A549 (cell line): ENCODE data around the gene RBKS. TPM values are rescaled to one million over a fixed set of nuclear protein-coding genes. Genes with fewer than 3 reads are reported as not detected.
A peak's percentile ranks its signal among the peaks of the same experiment; 100 is the strongest.

Source experiments
- ATAC-seq, 2 experiments: fragments of 200-7000 bp in 1 of 2; fragments of >200 bp in 1 of 2; cut with Nextera tagmentation in 1 of 2; cut with Tn5 transposase in 1 of 2; 3 replicates each; pipeline versions ENCODE4 v1.8.0 to v1.9.1; 2018 to 2020; ENCODE audit warnings: mild to moderate bottlenecking in 1 of 2, moderate library complexity in 1 of 2
- CTCF ChIA-PET: fragments of 300-600 bp; sonication (Branson Sonifier 250); formaldehyde crosslinking; extraction: SDS; loops from one replicate; lab custom pipeline; 2021; ENCODE audit warnings: antibody characterized with exemption, inconsistent platforms; lab: Yijun Ruan, JAX
- POLR2A ChIA-PET: fragments of 350-600 bp; formaldehyde crosslinking; extraction: SDS; loops from one replicate; lab custom pipeline; 2021; ENCODE audit warnings: antibody characterized with exemption, inconsistent platforms; lab: Yijun Ruan, JAX
- DNase-seq, 2 experiments: peaks; one replicate each; pipeline versions ENCODE4 v3.0.0 to v3.0.0-alpha.2; 2011 to 2016; ENCODE audit warnings: low read depth in 1 of 2, low spot score in 1 of 2
- FAIRE-seq: peaks from 2 replicates; lab custom pipeline; 2011; peaks lifted over from hg19 to GRCh38; lab: Jason Lieb, UNC
- H3K27ac ChIP-seq, 2 experiments: fragments of >200 bp; sonication (Bioruptor Twin); formaldehyde crosslinking; 3 replicates each; pipeline ENCODE4 v1.5.1; 2016 to 2017
- H3K4me1 ChIP-seq: fragments of >200 bp; sonication (Bioruptor Twin); formaldehyde crosslinking; 3 replicates; pipeline ENCODE4 v1.6.1; 2016
- H3K4me2 ChIP-seq: fragments of >200 bp; sonication (Bioruptor Twin); formaldehyde crosslinking; 3 replicates; pipeline ENCODE4 v1.6.1; 2016
- H3K4me3 ChIP-seq: fragments of >200 bp; sonication (Bioruptor Twin); formaldehyde crosslinking; 3 replicates; pipeline ENCODE4 v1.5.1; 2016
- H3K9me3 ChIP-seq: fragments of >200 bp; sonication (Bioruptor Twin); formaldehyde crosslinking; 3 replicates; pipeline ENCODE4 v1.6.1; 2016
- BHLHE40 ChIP-seq: IDR thresholded peaks from 2 replicates; pipeline ENCODE4 v1.6.1; 2012; ENCODE audit warnings: low read depth, low read length, inconsistent platforms
- CBX8 ChIP-seq: fragments of 200-600 bp; sonication (generic); IDR thresholded peaks from 2 replicates; pipeline ENCODE4 v1.6.1; 2016
- CEBPB ChIP-seq, 2 experiments: fragments of >200 bp in 1 of 2; sonication (Bioruptor Twin) in 1 of 2; formaldehyde crosslinking in 1 of 2; IDR thresholded peaks; 2 replicates each; pipeline ENCODE4 v1.6.1; 2012 to 2016
- CHD2 ChIP-seq: fragments of 150-350 bp; IDR thresholded peaks from 2 replicates; pipeline ENCODE4 v1.6.1; 2014; ENCODE audit warnings: low read length; ENCODE audit not compliant: partially characterized antibody
- EHF ChIP-seq: fragments of 250-450 bp; sonication (Bioruptor Pico); IDR thresholded peaks from 2 replicates; pipeline ENCODE4 v1.5.0; 2020; ENCODE audit warnings: mild to moderate bottlenecking
- ESRRA ChIP-seq: fragments of 150-350 bp; IDR thresholded peaks from 2 replicates; pipeline ENCODE4 v1.6.1; 2014; ENCODE audit warnings: mild to moderate bottlenecking, low read length, borderline replicate concordance
- FOXS1 ChIP-seq: fragments of 250-450 bp; sonication (Bioruptor Pico); IDR thresholded peaks from 2 replicates; pipeline ENCODE4 v1.5.0; 2020; ENCODE audit warnings: mild to moderate bottlenecking, moderate library complexity
- GATA3 ChIP-seq: IDR thresholded peaks from 2 replicates; pipeline ENCODE4 v1.6.1; 2012; ENCODE audit warnings: borderline replicate concordance
- HEYL ChIP-seq: fragments of 250-450 bp; sonication (Bioruptor Pico); IDR thresholded peaks from 2 replicates; pipeline ENCODE4 v1.8.0; 2021; ENCODE audit warnings: mild to moderate bottlenecking, moderate library complexity
- HOXA7 ChIP-seq: fragments of 250-450 bp; sonication (Bioruptor Pico); IDR thresholded peaks from 2 replicates; pipeline ENCODE4 v1.5.0; 2020; ENCODE audit warnings: mild to moderate bottlenecking, moderate library complexity
- HOXB13 ChIP-seq: fragments of 250-450 bp; sonication (Bioruptor Pico); IDR thresholded peaks from 2 replicates; pipeline ENCODE4 v1.5.0; 2020; ENCODE audit warnings: low read depth, mild to moderate bottlenecking, moderate library complexity
- HOXB5 ChIP-seq: fragments of 250-450 bp; sonication (Bioruptor Pico); IDR thresholded peaks from 2 replicates; pipeline ENCODE4 v1.5.0; 2020; ENCODE audit warnings: mild to moderate bottlenecking, moderate library complexity
- JUNB ChIP-seq: fragments of >200 bp; sonication (Bioruptor Twin); formaldehyde crosslinking; IDR thresholded peaks from 2 replicates; pipeline ENCODE4 v1.6.1; 2016
- KDM1A ChIP-seq: fragments of 200-600 bp; sonication (generic); IDR thresholded peaks from 2 replicates; pipeline ENCODE4 v1.6.1; 2016; ENCODE audit warnings: low read depth, mild to moderate bottlenecking
- KDM5A ChIP-seq: fragments of 200-600 bp; sonication (generic); IDR thresholded peaks from 2 replicates; pipeline ENCODE4 v1.6.1; 2016; ENCODE audit warnings: antibody characterized with exemption, mild to moderate bottlenecking
- MYC ChIP-seq: IDR thresholded peaks from 2 replicates; pipeline ENCODE4 v1.6.1; 2012; ENCODE audit warnings: mild to moderate bottlenecking, inconsistent platforms, low read length, improper control_type of control experiment, borderline replicate concordance
- NFE2L2 ChIP-seq: fragments of 150-350 bp; conservative IDR thresholded peaks from 2 replicates; pipeline ENCODE4 v1.6.1; 2014; ENCODE audit warnings: low read length
- POLR2AphosphoS2 ChIP-seq: conservative IDR thresholded peaks from 2 replicates; pipeline ENCODE4 v1.6.1; 2012; ENCODE audit warnings: low read length, improper control_type of control experiment, inconsistent platforms
- RAD21 ChIP-seq, 2 experiments: fragments of >200 bp in 1 of 2; sonication (Bioruptor Twin) in 1 of 2; formaldehyde crosslinking in 1 of 2; IDR thresholded peaks in 1 of 2; conservative IDR thresholded peaks in 1 of 2; 2 replicates in 1 of 2; 3 replicates in 1 of 2; pipeline ENCODE4 v1.6.1; 2012 to 2018; ENCODE audit warnings: inconsistent platforms in 1 of 2
- RCOR1 ChIP-seq: fragments of 150-350 bp; IDR thresholded peaks from 2 replicates; pipeline ENCODE4 v1.6.1; 2014; ENCODE audit warnings: antibody characterized with exemption, low read length, low read depth
- RFX5 ChIP-seq: fragments of 450-650 bp; IDR thresholded peaks from 2 replicates; pipeline ENCODE4 v1.7.1; 2014; ENCODE audit warnings: antibody characterized with exemption, mild to moderate bottlenecking, moderate library complexity
- RNF2 ChIP-seq: fragments of 200-600 bp; sonication (generic); IDR thresholded peaks from 2 replicates; pipeline ENCODE4 v1.6.1; 2016; ENCODE audit warnings: low read depth, mild to moderate bottlenecking, antibody characterized with exemption, moderate library complexity, borderline replicate concordance
- SMC3 ChIP-seq: fragments of >200 bp; sonication (Bioruptor Twin); formaldehyde crosslinking; IDR thresholded peaks from 3 replicates; pipeline ENCODE4 v1.6.1; 2018; ENCODE audit warnings: inconsistent platforms
- SREBF2 ChIP-seq: fragments of 450-650 bp; IDR thresholded peaks from 2 replicates; pipeline ENCODE4 v1.6.1; 2014; ENCODE audit warnings: mild to moderate bottlenecking, moderate library complexity
- TFCP2L1 ChIP-seq: fragments of 250-450 bp; sonication (Bioruptor Pico); IDR thresholded peaks from 2 replicates; pipeline ENCODE4 v1.5.0; 2021; ENCODE audit warnings: mild to moderate bottlenecking
- TP53 ChIP-seq: fragments of 250-450 bp; sonication (Bioruptor Pico); IDR thresholded peaks from 2 replicates; pipeline ENCODE4 v1.5.0; 2021; ENCODE audit warnings: mild to moderate bottlenecking, moderate library complexity
- ZFP36 ChIP-seq: fragments of 450-650 bp; IDR thresholded peaks from 2 replicates; pipeline ENCODE4 v1.6.1; 2014; ENCODE audit warnings: borderline replicate concordance; ENCODE audit not compliant: partially characterized antibody
- ZNF302 ChIP-seq: fragments of 250-450 bp; sonication (Bioruptor Pico); IDR thresholded peaks from 2 replicates; pipeline ENCODE4 v1.9.0; 2021; ENCODE audit warnings: inconsistent platforms, mild to moderate bottlenecking, moderate library complexity
- ZSCAN20 ChIP-seq: fragments of 250-450 bp; sonication (Bioruptor Pico); IDR thresholded peaks from 2 replicates; pipeline ENCODE4 v1.8.0; 2022; ENCODE audit warnings: mild to moderate bottlenecking, moderate library complexity
- WGBS: methylation state at CpG from one replicate; pipeline ENCODE4 v1.1.6; 2017; ENCODE audit errors: missing lambda C conversion rate; 5-methylcytosine and 5-hydroxymethylcytosine counted together
- polyA minus RNA-seq: library from RNA; depleted of rRNA, polyadenylated mRNA; stranded (reverse); fragments of >200 nt; gene quantifications from 2 replicates; pipeline ENCODE4 v1.2.3, GENCODE V29; 2011; rRNA and poly(A)+ RNA removed
- polyA plus RNA-seq, 4 experiments: library from polyadenylated mRNA; depleted of rRNA in 3 of 4; stranded (reverse); fragments of >200 nt; fragmentation: RNase III in 1 of 4; extraction: RNeasy Plus Mini Kit Qiagen cat#74134 plus additional on column Dnase treatment in 1 of 4; gene quantifications; 2 replicates in 3 of 4; 3 replicates in 1 of 4; pipeline ENCODE4 v1.2.3, GENCODE V29; 2011 to 2017
- TF ChIP-seq, protein P1 (sequence below): IDR thresholded peaks from 2 replicates; pipeline ENCODE4 v1.6.1; 2012
- TF ChIP-seq, protein P2 (sequence below): IDR thresholded peaks from 2 replicates; pipeline ENCODE4 v1.6.1; 2012
- TF ChIP-seq, protein P3 (sequence below): fragments of >200 bp; sonication (Bioruptor Twin); formaldehyde crosslinking; IDR thresholded peaks from 2 replicates; pipeline ENCODE4 v1.6.1; 2016
- TF ChIP-seq, protein P4 (sequence below): IDR thresholded peaks from 2 replicates; pipeline ENCODE4 v1.6.1; 2012; ENCODE audit warnings: low read depth, borderline replicate concordance
- TF ChIP-seq, protein P5 (sequence below): fragments of 150-350 bp; IDR thresholded peaks from 2 replicates; pipeline ENCODE4 v1.6.1; 2014; ENCODE audit warnings: low read depth, mild to moderate bottlenecking, low read length
- TF ChIP-seq, protein P6 (sequence below): fragments of >200 bp; sonication (Bioruptor Twin); formaldehyde crosslinking; IDR thresholded peaks from 3 replicates; pipeline ENCODE4 v1.5.1; 2016

Gene RBKS
- polyA plus RNA-seq (2011; rRNA removed) (7.4 and 8.5 TPM in 2 replicates), polyA plus RNA-seq (2017; fragmentation: RNase III; extraction: RNeasy Plus Mini Kit Qiagen cat#74134 plus additional on column Dnase treatment) (7.6 to 9.5 TPM (median 8.5 TPM) in 3 replicates), polyA minus RNA-seq (5.5 and 5.9 TPM in 2 replicates)
- 5.5 and 6.7 TPM in 2 replicates for polyA plus RNA-seq (2012; cell fraction: cytosol; rRNA removed)
- 3.3 and 4.3 TPM in 2 replicates for polyA plus RNA-seq (2012; cell fraction: nucleus; rRNA removed)

DNA sequence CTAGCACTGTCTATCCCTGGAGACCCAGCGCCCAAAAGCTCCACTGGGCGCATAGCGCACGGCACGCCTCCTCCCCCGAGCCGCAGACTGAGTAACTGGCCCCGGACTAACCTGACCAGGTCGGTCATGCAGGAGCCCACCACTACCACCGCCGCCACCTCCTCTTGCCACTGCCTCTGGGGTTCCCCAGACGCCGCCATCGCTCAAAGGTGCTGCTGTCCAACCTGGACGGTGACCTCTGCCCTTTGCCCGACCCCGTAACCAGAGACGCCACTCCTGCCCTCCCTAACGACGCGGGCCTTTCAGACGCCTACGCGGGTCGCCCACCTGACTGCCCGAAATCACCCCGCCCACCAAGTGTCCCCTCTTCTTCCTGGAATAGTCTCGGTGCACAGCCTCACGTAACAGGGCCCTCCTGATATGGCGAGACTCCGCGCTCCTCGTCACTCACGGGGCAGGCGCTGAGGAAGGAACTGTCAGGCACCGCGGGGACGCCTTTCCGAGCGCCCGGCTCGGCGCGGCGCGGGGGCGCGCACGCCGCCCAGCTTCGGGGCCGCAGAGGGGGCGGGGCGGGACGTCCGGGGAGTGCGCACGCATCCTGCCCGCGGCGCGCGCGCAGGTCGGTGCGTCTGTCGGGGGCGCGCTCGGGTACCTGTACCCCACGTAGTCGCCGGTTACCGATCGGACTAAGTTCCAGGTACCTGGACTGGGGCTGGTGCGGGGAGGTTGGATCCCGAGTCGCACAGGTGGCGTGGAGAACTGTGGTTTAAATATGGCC lies at the start of gene RBKS, which contains the start of gene BABAM2:
TSS of gene RBKS (minus strand) at position 242 of the 778 bp plus-strand sequence. CDS start at position 200, 42 bp downstream.
TSS of gene BABAM2 (plus strand) at position 584 of the 778 bp plus-strand sequence. CDS start 3,828 bp downstream, outside the sequence.
- Histone ChIP-seq H3K4me1 (peaks cover 60% of the 10 kb centered on the region), H3K9me3 (no peaks in the 10 kb centered on the region), H3K4me3 (peak within 1 kb of the TSS; percentile 85), H3K4me2 (peak within 1 kb of the TSS; percentile 82), H3K27ac (peak within 1 kb of the TSS; percentile 94 to 97)
- no peak for FAIRE-seq
- 2% methylated on average over 35 of the region's 79 CpGs for WGBS
- ChIA-PET POLR2A (interaction anchor here (0.6 to 2.2 kb wide), 15 partner anchors 19 to 507 kb away, joined by 3 to 15 read pairs (median 4); partner anchors contain the start of genes FOSL2 and MRPL33), CTCF (interaction anchor here (0.6 to 1.7 kb wide), 7 partner anchors 9 to 554 kb away, joined by 3 to 7 read pairs (median 3); no protein-coding TSS in a partner anchor)
- peak; percentile 88 to 91 for DNase-seq
- peak; percentile 92 to 93 for ATAC-seq
- no peak for TF ChIP-seq ZNF302
- TF ChIP-seq GATA3 = peak; percentile 30; the same call in 1 of the 2 replicates
- no peak for TF ChIP-seq KDM1A
- TF ChIP-seq ZFP36 = no peak
- TF ChIP-seq HOXB13 (CRISPR knock-in tag) = 0 out of 2 replicates have a peak, but pooled peaks have one; percentile 55
- TF ChIP-seq, protein P1, sequence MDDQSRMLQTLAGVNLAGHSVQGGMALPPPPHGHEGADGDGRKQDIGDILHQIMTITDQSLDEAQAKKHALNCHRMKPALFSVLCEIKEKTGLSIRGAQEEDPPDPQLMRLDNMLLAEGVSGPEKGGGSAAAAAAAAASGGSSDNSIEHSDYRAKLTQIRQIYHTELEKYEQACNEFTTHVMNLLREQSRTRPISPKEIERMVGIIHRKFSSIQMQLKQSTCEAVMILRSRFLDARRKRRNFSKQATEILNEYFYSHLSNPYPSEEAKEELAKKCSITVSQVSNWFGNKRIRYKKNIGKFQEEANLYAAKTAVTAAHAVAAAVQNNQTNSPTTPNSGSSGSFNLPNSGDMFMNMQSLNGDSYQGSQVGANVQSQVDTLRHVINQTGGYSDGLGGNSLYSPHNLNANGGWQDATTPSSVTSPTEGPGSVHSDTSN = no peak
- TF ChIP-seq TP53 (CRISPR knock-in tag) = no peak
- TF ChIP-seq HOXB5 (CRISPR knock-in tag) = peak; percentile 46; the same call in 1 of the 2 replicates
- TF ChIP-seq, protein P2, sequence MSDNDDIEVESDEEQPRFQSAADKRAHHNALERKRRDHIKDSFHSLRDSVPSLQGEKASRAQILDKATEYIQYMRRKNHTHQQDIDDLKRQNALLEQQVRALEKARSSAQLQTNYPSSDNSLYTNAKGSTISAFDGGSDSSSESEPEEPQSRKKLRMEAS = peak; percentile 78
- TF ChIP-seq, protein P3, sequence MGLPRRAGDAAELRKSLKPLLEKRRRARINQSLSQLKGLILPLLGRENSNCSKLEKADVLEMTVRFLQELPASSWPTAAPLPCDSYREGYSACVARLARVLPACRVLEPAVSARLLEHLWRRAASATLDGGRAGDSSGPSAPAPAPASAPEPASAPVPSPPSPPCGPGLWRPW = no peak
- no peak for TF ChIP-seq EHF
- no peak for TF ChIP-seq RCOR1
- TF ChIP-seq FOXS1 (CRISPR knock-in tag) = 0 out of 2 replicates have a peak, but pooled peaks have one; percentile 10
- no peak for TF ChIP-seq BHLHE40
- TF ChIP-seq KDM5A = no peak
- no peak for TF ChIP-seq CEBPB (IDR thresholded peaks at IDR 0.05)
- peak; percentile 50 for TF ChIP-seq SMC3
- TF ChIP-seq, protein P4, sequence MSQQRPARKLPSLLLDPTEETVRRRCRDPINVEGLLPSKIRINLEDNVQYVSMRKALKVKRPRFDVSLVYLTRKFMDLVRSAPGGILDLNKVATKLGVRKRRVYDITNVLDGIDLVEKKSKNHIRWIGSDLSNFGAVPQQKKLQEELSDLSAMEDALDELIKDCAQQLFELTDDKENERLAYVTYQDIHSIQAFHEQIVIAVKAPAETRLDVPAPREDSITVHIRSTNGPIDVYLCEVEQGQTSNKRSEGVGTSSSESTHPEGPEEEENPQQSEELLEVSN = no peak
- TF ChIP-seq ZSCAN20 (CRISPR knock-in tag) = no peak
- no peak for TF ChIP-seq CBX8
- no peak for TF ChIP-seq SREBF2
- TF ChIP-seq CHD2 = peak; percentile 30
- TF ChIP-seq RAD21 (conservative IDR thresholded peaks at IDR 0.05 in 1 of 2, IDR thresholded peaks at IDR 0.05 in 1 of 2) = peak in 1 of 2 experiments; percentile 31; a peak in 2 of 5 replicates
- no peak for TF ChIP-seq ESRRA
- TF ChIP-seq, protein P5, sequence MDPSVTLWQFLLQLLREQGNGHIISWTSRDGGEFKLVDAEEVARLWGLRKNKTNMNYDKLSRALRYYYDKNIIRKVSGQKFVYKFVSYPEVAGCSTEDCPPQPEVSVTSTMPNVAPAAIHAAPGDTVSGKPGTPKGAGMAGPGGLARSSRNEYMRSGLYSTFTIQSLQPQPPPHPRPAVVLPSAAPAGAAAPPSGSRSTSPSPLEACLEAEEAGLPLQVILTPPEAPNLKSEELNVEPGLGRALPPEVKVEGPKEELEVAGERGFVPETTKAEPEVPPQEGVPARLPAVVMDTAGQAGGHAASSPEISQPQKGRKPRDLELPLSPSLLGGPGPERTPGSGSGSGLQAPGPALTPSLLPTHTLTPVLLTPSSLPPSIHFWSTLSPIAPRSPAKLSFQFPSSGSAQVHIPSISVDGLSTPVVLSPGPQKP = no peak
- TF ChIP-seq HEYL (CRISPR knock-in tag) = no peak
- no peak for TF ChIP-seq RNF2
- peak; percentile 38 for TF ChIP-seq RFX5
- no peak for TF ChIP-seq JUNB
- TF ChIP-seq POLR2AphosphoS2 = no peak
- TF ChIP-seq TFCP2L1 (CRISPR knock-in tag) = no peak
- TF ChIP-seq, protein P6, sequence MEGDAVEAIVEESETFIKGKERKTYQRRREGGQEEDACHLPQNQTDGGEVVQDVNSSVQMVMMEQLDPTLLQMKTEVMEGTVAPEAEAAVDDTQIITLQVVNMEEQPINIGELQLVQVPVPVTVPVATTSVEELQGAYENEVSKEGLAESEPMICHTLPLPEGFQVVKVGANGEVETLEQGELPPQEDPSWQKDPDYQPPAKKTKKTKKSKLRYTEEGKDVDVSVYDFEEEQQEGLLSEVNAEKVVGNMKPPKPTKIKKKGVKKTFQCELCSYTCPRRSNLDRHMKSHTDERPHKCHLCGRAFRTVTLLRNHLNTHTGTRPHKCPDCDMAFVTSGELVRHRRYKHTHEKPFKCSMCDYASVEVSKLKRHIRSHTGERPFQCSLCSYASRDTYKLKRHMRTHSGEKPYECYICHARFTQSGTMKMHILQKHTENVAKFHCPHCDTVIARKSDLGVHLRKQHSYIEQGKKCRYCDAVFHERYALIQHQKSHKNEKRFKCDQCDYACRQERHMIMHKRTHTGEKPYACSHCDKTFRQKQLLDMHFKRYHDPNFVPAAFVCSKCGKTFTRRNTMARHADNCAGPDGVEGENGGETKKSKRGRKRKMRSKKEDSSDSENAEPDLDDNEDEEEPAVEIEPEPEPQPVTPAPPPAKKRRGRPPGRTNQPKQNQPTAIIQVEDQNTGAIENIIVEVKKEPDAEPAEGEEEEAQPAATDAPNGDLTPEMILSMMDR = no peak
- no peak for TF ChIP-seq HOXA7 (CRISPR knock-in tag)
- TF ChIP-seq NFE2L2 = no peak
- TF ChIP-seq MYC = peak; percentile 27; the same call in 1 of the 2 replicates
